Mesothelial cell of epicardium (in vitro differentiated cells): ENCODE results near the gene TENM4. TPM values are rescaled to one million over a fixed set of nuclear protein-coding genes. Genes with fewer than 3 reads are reported as not detected.

Experiments
- DNase-seq, 2 experiments: peaks; one replicate each; pipeline ENCODE4 v3.0.0; 2021; ENCODE audit warnings: low spot score in 2 of 2; ENCODE audit not compliant: unreplicated experiment in 2 of 2
- H3K27ac Mint-ChIP-seq: 2 replicates; pipeline ENCODE4 v1.8.0; 2021; ENCODE audit warnings: mixed read lengths
- H3K27me3 Mint-ChIP-seq: 2 replicates; pipeline ENCODE4 v1.8.0; 2021; ENCODE audit warnings: low read depth, mixed read lengths
- H3K36me3 Mint-ChIP-seq: 2 replicates; pipeline ENCODE4 v1.8.0; 2021; ENCODE audit warnings: mixed read lengths
- H3K4me1 Mint-ChIP-seq: 2 replicates; pipeline ENCODE4 v1.8.0; 2021; ENCODE audit warnings: mixed read lengths
- H3K4me3 Mint-ChIP-seq: 2 replicates; pipeline ENCODE4 v1.8.0; 2021; ENCODE audit warnings: mild to moderate bottlenecking, moderate library complexity, mixed read lengths
- H3K9me3 Mint-ChIP-seq: 2 replicates; pipeline ENCODE4 v1.8.0; 2021; ENCODE audit warnings: mixed read lengths
- microRNA-seq: library from miRNA; unstranded; fragments of <30 nt; microRNA quantifications from one replicate; pipeline ENCODE4 v1.2.0, GENCODE V29; 2021; ENCODE audit warnings: inconsistent platforms, mixed read lengths
- total RNA-seq: library from RNA; stranded (reverse); gene quantifications from 3 replicates; pipeline ENCODE4 v1.2.1, GENCODE V29; 2021
- TF ChIP-seq, protein P1 (sequence below): fragments of 200-600 bp; sonication (generic); IDR thresholded peaks from one replicate; pipeline ENCODE4 v1.5.0; 2021; ENCODE audit warnings: antibody characterized with exemption; ENCODE audit not compliant: unreplicated experiment

Gene TENM4
- total RNA-seq, 1 donor from 2014 or later: 187 TPM

DNA sequence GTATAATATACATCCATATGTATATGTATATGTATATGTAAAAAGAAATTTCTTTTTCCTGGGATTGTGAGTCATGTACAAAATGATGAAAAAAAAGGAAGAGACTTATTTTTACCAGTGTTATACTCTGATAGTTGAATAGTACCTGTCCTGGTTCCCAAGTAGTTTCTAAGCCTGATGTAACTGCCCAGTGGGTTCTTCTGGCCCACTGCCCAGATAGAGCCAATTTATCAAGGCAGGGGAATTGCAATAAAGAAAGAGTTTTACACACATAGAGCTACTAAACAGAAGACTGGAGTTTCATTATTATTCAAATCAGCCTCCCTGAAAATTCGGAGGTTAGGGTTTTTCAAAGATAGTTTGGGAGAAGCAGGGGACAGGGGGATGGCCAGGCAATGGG, 837.0 kb downstream of the TENM4 start:
- no peak overlapping the region for H3K27ac Mint-ChIP-seq
- peaks cover 11% of the 10 kb centered on the region for H3K9me3 Mint-ChIP-seq
- no peaks in the 10 kb centered on the region for H3K36me3 Mint-ChIP-seq
- TF ChIP-seq, protein P1, sequence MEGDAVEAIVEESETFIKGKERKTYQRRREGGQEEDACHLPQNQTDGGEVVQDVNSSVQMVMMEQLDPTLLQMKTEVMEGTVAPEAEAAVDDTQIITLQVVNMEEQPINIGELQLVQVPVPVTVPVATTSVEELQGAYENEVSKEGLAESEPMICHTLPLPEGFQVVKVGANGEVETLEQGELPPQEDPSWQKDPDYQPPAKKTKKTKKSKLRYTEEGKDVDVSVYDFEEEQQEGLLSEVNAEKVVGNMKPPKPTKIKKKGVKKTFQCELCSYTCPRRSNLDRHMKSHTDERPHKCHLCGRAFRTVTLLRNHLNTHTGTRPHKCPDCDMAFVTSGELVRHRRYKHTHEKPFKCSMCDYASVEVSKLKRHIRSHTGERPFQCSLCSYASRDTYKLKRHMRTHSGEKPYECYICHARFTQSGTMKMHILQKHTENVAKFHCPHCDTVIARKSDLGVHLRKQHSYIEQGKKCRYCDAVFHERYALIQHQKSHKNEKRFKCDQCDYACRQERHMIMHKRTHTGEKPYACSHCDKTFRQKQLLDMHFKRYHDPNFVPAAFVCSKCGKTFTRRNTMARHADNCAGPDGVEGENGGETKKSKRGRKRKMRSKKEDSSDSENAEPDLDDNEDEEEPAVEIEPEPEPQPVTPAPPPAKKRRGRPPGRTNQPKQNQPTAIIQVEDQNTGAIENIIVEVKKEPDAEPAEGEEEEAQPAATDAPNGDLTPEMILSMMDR: no peak
- peaks cover 21% of the 10 kb centered on the region for H3K27me3 Mint-ChIP-seq
- no peak overlapping the region for H3K4me3 Mint-ChIP-seq
- no peak for DNase-seq
- no peaks in the 10 kb centered on the region for H3K4me1 Mint-ChIP-seq

Small RNA genes within 50 kb of the gene (microRNA-seq; reads per million reads assigned to microRNA genes)
- gene MIR5579: not detected
- 5,608 reads per million, percentile 92 among the genes with 10 or more reads in this experiment for gene MIR708
